Caco-2 (cell line): ENCODE data around the gene MSMO1. TPM values are rescaled to one million over a fixed set of nuclear protein-coding genes. Genes with fewer than 3 reads are reported as not detected.

Source experiments
- BruUV-seq: library from RNA; stranded (reverse); fragments of 400-500 nt; replicated peaks from 2 replicates; lab custom pipeline; 2021; lab: Mats Ljungman, UMichigan
- CTCF ChIA-PET: fragments of 300-600 bp; sonication (Branson Sonifier 250); formaldehyde crosslinking; loops from one replicate; lab custom pipeline; 2022; ENCODE audit warnings: antibody characterized with exemption; lab: Charles Lee
- POLR2A ChIA-PET: fragments of 300-600 bp; sonication (Branson Sonifier 250); formaldehyde crosslinking; loops from one replicate; lab custom pipeline; 2022; ENCODE audit warnings: antibody characterized with exemption; lab: Charles Lee
- DNase-seq, 2 experiments: peaks; one replicate each; pipeline versions ENCODE4 v3.0.0 to v3.0.0-alpha.2; 2020 to 2022
- H3K27me3 ChIP-seq: replicated peaks from 2 replicates; pipeline ENCODE4 v1.6.0; 2011; ENCODE audit warnings: low read length; ENCODE audit not compliant: control insufficient read depth, insufficient read depth
- H3K36me3 ChIP-seq: 2 replicates; pipeline ENCODE4 v1.5.1; 2011; ENCODE audit warnings: low read length; ENCODE audit not compliant: control insufficient read depth, insufficient read depth
- H3K4me1 ChIP-seq: fragments of 250-450 bp; sonication (Bioruptor Pico); 2 replicates; pipeline ENCODE4 v1.5.1; 2020; ENCODE audit warnings: mild to moderate bottlenecking
- H3K4me3 ChIP-seq: 2 replicates; pipeline ENCODE4 v1.5.1; 2011; ENCODE audit warnings: low read depth, mild to moderate bottlenecking, control low read depth, low read length
- H3K9me3 ChIP-seq: fragments of 250-450 bp; sonication (Bioruptor Pico); 2 replicates; pipeline ENCODE4 v1.5.1; 2020; ENCODE audit warnings: mild to moderate bottlenecking, moderate library complexity
- H3K27ac Mint-ChIP-seq: one replicate; pipeline ENCODE4 v1.8.0; 2022; ENCODE audit warnings: mixed read lengths; ENCODE audit not compliant: unreplicated experiment
- H3K27me3 Mint-ChIP-seq: one replicate; pipeline ENCODE4 v1.8.0; 2022; ENCODE audit warnings: mixed read lengths; ENCODE audit not compliant: insufficient read depth, unreplicated experiment
- H3K36me3 Mint-ChIP-seq: one replicate; pipeline ENCODE4 v1.8.0; 2022; ENCODE audit warnings: mild to moderate bottlenecking, mixed read lengths; ENCODE audit not compliant: insufficient read depth, unreplicated experiment
- H3K4me1 Mint-ChIP-seq: one replicate; pipeline ENCODE4 v1.8.0; 2022; ENCODE audit warnings: low read depth, mixed read lengths; ENCODE audit not compliant: unreplicated experiment
- H3K4me3 Mint-ChIP-seq: one replicate; pipeline ENCODE4 v1.8.0; 2022; ENCODE audit warnings: mild to moderate bottlenecking, moderate library complexity, mixed read lengths; ENCODE audit not compliant: unreplicated experiment
- H3K9me3 Mint-ChIP-seq: one replicate; pipeline ENCODE4 v1.8.0; 2022; ENCODE audit warnings: mixed read lengths; ENCODE audit not compliant: unreplicated experiment
- CTCF ChIP-seq, 2 experiments: fragments of 200-600 bp in 1 of 2; IDR thresholded peaks; 1 replicate in 1 of 2; 2 replicates in 1 of 2; pipeline versions ENCODE4 v1.5.1 to v1.8.0; 2011 to 2022; ENCODE audit warnings: antibody characterized with exemption in 1 of 2, control low read depth in 1 of 2, inconsistent platforms in 1 of 2, low read depth in 1 of 2, low read length in 1 of 2, mild to moderate bottlenecking in 1 of 2, moderate library complexity in 1 of 2; ENCODE audit not compliant: insufficient read depth in 1 of 2, severe bottlenecking in 1 of 2, unreplicated experiment in 1 of 2
- intact Hi-C: fragments of 100-400 bp; cut with micrococcal nuclease; formaldehyde crosslinking; loops from one replicate; pipeline ENCODE4 v1.10.0; 2022; ENCODE audit not compliant: unreplicated experiment
- total RNA-seq: library from RNA; stranded (reverse); gene quantifications from 2 replicates; pipeline ENCODE4 v1.2.3, GENCODE V29; 2022

MSMO1 gene
- total RNA-seq, 1 experiment from 2014 or later = 91.1 TPM

- Mint-ChIP-seq H3K9me3 (no peaks in the 10 kb centered on the region), H3K27me3 (peaks cover 6% of the 10 kb centered on the region), H3K36me3 (no peaks in the 10 kb centered on the region), H3K4me3 (no peak overlapping the region), H3K27ac (no peak overlapping the region), H3K4me1 (no peaks in the 10 kb centered on the region)
- no peak for TF ChIP-seq CTCF (IDR thresholded peaks at IDR 0.05; ENCODE audit: insufficient read depth in 1 of 2, low read depth in 1 of 2, low read length in 1 of 2, severe bottlenecking in 1 of 2, unreplicated experiment in 1 of 2)
- no TSS peak for BruUV-seq
- no peak overlapping the region for H3K4me3 ChIP-seq
- no peak for DNase-seq
- intact Hi-C loops = no loop called here
- H3K9me3 ChIP-seq = no peaks in the 10 kb centered on the region
- no peaks in the 10 kb centered on the region for H3K4me1 ChIP-seq
- ChIA-PET CTCF (interaction anchor here (1.6 kb wide), 1 partner anchor 15 kb away, joined by 3 read pairs; no protein-coding TSS in a partner anchor), POLR2A (no interaction called here)
- H3K27me3 ChIP-seq = no peaks in the 10 kb centered on the region
- H3K36me3 ChIP-seq = no peaks in the 10 kb centered on the region
Measured at GRCh38 chr4:165359506-165359905, 32.0 kb downstream of the MSMO1 start.

GRCh38 chr4:165360041-165360695 lies 32.7 kb downstream of the MSMO1 start:
- Histone ChIP-seq H3K27me3 (no peaks in the 10 kb centered on the region), H3K4me3 (no peak overlapping the region), H3K4me1 (no peaks in the 10 kb centered on the region; the same call in 1 of the 2 replicates), H3K9me3 (no peaks in the 10 kb centered on the region), H3K36me3 (no peaks in the 10 kb centered on the region)
- DNase-seq = no peak
- H3K4me3 Mint-ChIP-seq = no peak overlapping the region
- H3K9me3 Mint-ChIP-seq = no peaks in the 10 kb centered on the region
- POLR2A ChIA-PET = no interaction called here
- H3K27me3 Mint-ChIP-seq = peaks cover 6% of the 10 kb centered on the region
- no TSS peak for BruUV-seq
- H3K4me1 Mint-ChIP-seq = no peaks in the 10 kb centered on the region
- H3K27ac Mint-ChIP-seq = no peak overlapping the region
- H3K36me3 Mint-ChIP-seq = no peaks in the 10 kb centered on the region
- no peak for TF ChIP-seq CTCF (IDR thresholded peaks at IDR 0.05; ENCODE audit: insufficient read depth in 1 of 2, low read depth in 1 of 2, low read length in 1 of 2, severe bottlenecking in 1 of 2, unreplicated experiment in 1 of 2)
- intact Hi-C loops = no loop called here
- CTCF ChIA-PET = interaction anchor here (1.6 kb wide), 1 partner anchor 16 kb away, joined by 3 read pairs; no protein-coding TSS in a partner anchor

- H3K36me3 ChIP-seq = no peaks in the 10 kb centered on the region
- H3K27me3 ChIP-seq = no peaks in the 10 kb centered on the region
- Mint-ChIP-seq H3K9me3 (no peaks in the 10 kb centered on the region), H3K27ac (no peak overlapping the region), H3K27me3 (peaks cover 6% of the 10 kb centered on the region), H3K36me3 (no peaks in the 10 kb centered on the region), H3K4me1 (no peaks in the 10 kb centered on the region), H3K4me3 (no peak overlapping the region)
- no TSS peak for BruUV-seq
- no peaks in the 10 kb centered on the region for H3K9me3 ChIP-seq
- TF ChIP-seq CTCF (IDR thresholded peaks at IDR 0.05; ENCODE audit: insufficient read depth in 1 of 2, low read depth in 1 of 2, low read length in 1 of 2, severe bottlenecking in 1 of 2, unreplicated experiment in 1 of 2) = no peak
- no peak overlapping the region for H3K4me3 ChIP-seq
- intact Hi-C loops = no loop called here
- DNase-seq = no peak
- no peaks in the 10 kb centered on the region; the same call in 1 of the 2 replicates for H3K4me1 ChIP-seq
- ChIA-PET CTCF (no interaction called here), POLR2A (no interaction called here)
Measured at GRCh38 chr4:165360985-165361670, 33.7 kb downstream of the MSMO1 start.
